Measurements from ENCODE around the gene RAD52. TPM values are rescaled to one million over a fixed set of nuclear protein-coding genes. Genes with fewer than 3 reads are reported as not detected.

RAD52 gene
- total RNA-seq, 1 experiment from 2014 or later = 22.2 TPM

GRCh38 chr12:906062-906585, 43.4 kb downstream of the RAD52 start:
- Mint-ChIP-seq H3K9me3 (ENCODE audit: low read depth, unreplicated experiment) (no peaks in the 10 kb centered on the region), H3K27me3 (ENCODE audit: unreplicated experiment) (no peaks in the 10 kb centered on the region), H3K36me3 (ENCODE audit: insufficient read depth, unreplicated experiment) (peaks cover 40% of the 10 kb centered on the region), H3K4me1 (ENCODE audit: low read depth, unreplicated experiment) (peaks cover 8% of the 10 kb centered on the region), H3K4me3 (ENCODE audit: low read depth, unreplicated experiment) (no peak overlapping the region), H3K27ac (ENCODE audit: unreplicated experiment) (no peak overlapping the region)
- intact Hi-C loops (cut with micrococcal nuclease; ENCODE audit: unreplicated experiment) = no loop called here
- TF ChIP-seq CTCF (IDR thresholded peaks at IDR 0.05; ENCODE audit: unreplicated experiment) = no peak
- no peak for DNase-seq
- CTCF ChIA-PET = interaction anchor here (1.4 to 1.5 kb wide), 2 partner anchors 9 to 43 kb away, joined by 3 to 5 read pairs; partner anchors contain the start of gene RAD52
- BruUV-seq (replicated peaks) = no TSS peak

GRCh38 chr12:905261-906031, 44.0 kb downstream of the RAD52 start:
- peak overlapping the region; percentile 10 for H3K27ac Mint-ChIP-seq (ENCODE audit: unreplicated experiment)
- no peaks in the 10 kb centered on the region for H3K9me3 Mint-ChIP-seq (ENCODE audit: low read depth, unreplicated experiment)
- peaks cover 40% of the 10 kb centered on the region for H3K36me3 Mint-ChIP-seq (ENCODE audit: insufficient read depth, unreplicated experiment)
- TF ChIP-seq CTCF (IDR thresholded peaks at IDR 0.05; ENCODE audit: unreplicated experiment) = no peak
- no peaks in the 10 kb centered on the region for H3K27me3 Mint-ChIP-seq (ENCODE audit: unreplicated experiment)
- no TSS peak for BruUV-seq (replicated peaks)
- DNase-seq = no peak
- CTCF ChIA-PET = interaction anchor here (0.6 to 1.5 kb wide), 4 partner anchors 9 to 296 kb away, joined by 3 to 5 read pairs (median 4); partner anchors contain the start of gene RAD52
- peaks cover 8% of the 10 kb centered on the region for H3K4me1 Mint-ChIP-seq (ENCODE audit: low read depth, unreplicated experiment)
- intact Hi-C loops (cut with micrococcal nuclease; ENCODE audit: unreplicated experiment) = no loop called here
- no peak overlapping the region for H3K4me3 Mint-ChIP-seq (ENCODE audit: low read depth, unreplicated experiment)

GRCh38 chr12:904010-904414, 45.5 kb downstream of the RAD52 start:
- Mint-ChIP-seq H3K36me3 (ENCODE audit: insufficient read depth, unreplicated experiment) (peaks cover 35% of the 10 kb centered on the region), H3K4me3 (ENCODE audit: low read depth, unreplicated experiment) (no peak overlapping the region), H3K9me3 (ENCODE audit: low read depth, unreplicated experiment) (no peaks in the 10 kb centered on the region), H3K27ac (ENCODE audit: unreplicated experiment) (no peak overlapping the region), H3K27me3 (ENCODE audit: unreplicated experiment) (no peaks in the 10 kb centered on the region), H3K4me1 (ENCODE audit: low read depth, unreplicated experiment) (no peaks in the 10 kb centered on the region)
- TF ChIP-seq CTCF (IDR thresholded peaks at IDR 0.05; ENCODE audit: unreplicated experiment) = no peak
- no TSS peak for BruUV-seq (replicated peaks)
- DNase-seq = no peak
- CTCF ChIA-PET = no interaction called here
- intact Hi-C loops (cut with micrococcal nuclease; ENCODE audit: unreplicated experiment) = no loop called here

- Mint-ChIP-seq H3K27me3 (ENCODE audit: unreplicated experiment) (no peaks in the 10 kb centered on the region), H3K4me3 (ENCODE audit: low read depth, unreplicated experiment) (no peak overlapping the region), H3K36me3 (ENCODE audit: insufficient read depth, unreplicated experiment) (peaks cover 31% of the 10 kb centered on the region), H3K27ac (ENCODE audit: unreplicated experiment) (no peak overlapping the region), H3K9me3 (ENCODE audit: low read depth, unreplicated experiment) (no peaks in the 10 kb centered on the region), H3K4me1 (ENCODE audit: low read depth, unreplicated experiment) (no peaks in the 10 kb centered on the region)
- intact Hi-C loops (cut with micrococcal nuclease; ENCODE audit: unreplicated experiment) = no loop called here
- CTCF ChIA-PET = no interaction called here
- DNase-seq = no peak
- TF ChIP-seq CTCF (IDR thresholded peaks at IDR 0.05; ENCODE audit: unreplicated experiment) = no peak
- BruUV-seq (replicated peaks) = no TSS peak
These were observed 46.4 kb downstream of the RAD52 start for GRCh38 chr12:903055-903454.

Data from Calu3 (cell line).